Astrocyte (in vitro differentiated cells and primary cell): ENCODE results near the gene RPS2.

Experiments
- EZH2 ChIP-seq: IDR thresholded peaks from 2 replicates; pipeline ENCODE4 v1.6.1; 2012; ENCODE audit warnings: mild to moderate bottlenecking, low read length, inconsistent platforms; ENCODE audit not compliant: insufficient read depth
- TF ChIP-seq, protein P1 (sequence below): IDR thresholded peaks from 2 replicates; pipeline ENCODE4 v1.5.1; 2011; ENCODE audit warnings: low read depth, mild to moderate bottlenecking, inconsistent platforms, low read length, moderate library complexity; ENCODE audit not compliant: insufficient read depth

DNA sequence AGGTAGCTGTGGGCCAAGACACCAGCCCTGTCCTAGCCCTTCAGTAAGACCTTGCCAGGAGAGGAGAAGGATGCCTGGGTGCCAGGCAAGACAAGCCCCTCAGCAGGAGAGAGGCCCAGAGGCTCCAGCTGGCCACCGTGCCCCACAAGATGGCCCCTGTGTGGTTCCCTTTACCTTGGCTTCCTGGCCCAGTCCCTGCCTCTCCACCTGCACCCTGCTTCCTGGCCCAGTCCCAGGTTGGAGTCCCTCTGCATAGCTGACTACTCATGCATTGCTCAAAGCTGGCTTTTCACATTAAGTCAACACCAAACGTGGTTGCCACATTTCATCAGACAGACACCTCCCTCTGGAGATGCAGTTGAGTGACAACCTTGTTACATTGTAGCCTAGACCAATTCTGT lies 29.1 kb upstream of the RPS2 start:
- TF ChIP-seq, protein P1, sequence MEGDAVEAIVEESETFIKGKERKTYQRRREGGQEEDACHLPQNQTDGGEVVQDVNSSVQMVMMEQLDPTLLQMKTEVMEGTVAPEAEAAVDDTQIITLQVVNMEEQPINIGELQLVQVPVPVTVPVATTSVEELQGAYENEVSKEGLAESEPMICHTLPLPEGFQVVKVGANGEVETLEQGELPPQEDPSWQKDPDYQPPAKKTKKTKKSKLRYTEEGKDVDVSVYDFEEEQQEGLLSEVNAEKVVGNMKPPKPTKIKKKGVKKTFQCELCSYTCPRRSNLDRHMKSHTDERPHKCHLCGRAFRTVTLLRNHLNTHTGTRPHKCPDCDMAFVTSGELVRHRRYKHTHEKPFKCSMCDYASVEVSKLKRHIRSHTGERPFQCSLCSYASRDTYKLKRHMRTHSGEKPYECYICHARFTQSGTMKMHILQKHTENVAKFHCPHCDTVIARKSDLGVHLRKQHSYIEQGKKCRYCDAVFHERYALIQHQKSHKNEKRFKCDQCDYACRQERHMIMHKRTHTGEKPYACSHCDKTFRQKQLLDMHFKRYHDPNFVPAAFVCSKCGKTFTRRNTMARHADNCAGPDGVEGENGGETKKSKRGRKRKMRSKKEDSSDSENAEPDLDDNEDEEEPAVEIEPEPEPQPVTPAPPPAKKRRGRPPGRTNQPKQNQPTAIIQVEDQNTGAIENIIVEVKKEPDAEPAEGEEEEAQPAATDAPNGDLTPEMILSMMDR: no peak
- TF ChIP-seq EZH2: no peak
